B cell (primary cell): ENCODE results near the gene FAM219A. TPM values are rescaled to one million over a fixed set of nuclear protein-coding genes. Genes with fewer than 3 reads are reported as not detected.

ENCODE experiments used
- ATAC-seq: fragments of 200-7000 bp; cut with Tn5 transposase; one replicate; pipeline ENCODE4 v1.10.0; 2021; ENCODE audit warnings: low read depth, mild to moderate bottlenecking, moderate number of reproducible peaks, moderate library complexity
- CTCF ChIA-PET: fragments of 350-600 bp; sonication (Branson Sonifier 250); formaldehyde crosslinking; loops from one replicate; lab custom pipeline; 2021; ENCODE audit warnings: antibody characterized with exemption, inconsistent platforms; lab: Charles Lee
- POLR2A ChIA-PET: fragments of 350-600 bp; sonication (Branson Sonifier 250); formaldehyde crosslinking; loops from one replicate; lab custom pipeline; 2021; ENCODE audit warnings: antibody characterized with exemption; lab: Charles Lee
- DNase-seq: peaks from one replicate; pipeline ENCODE4 v3.0.0; 2013
- H2AFZ ChIP-seq: 2 replicates; pipeline ENCODE4 v1.6.1; 2012; ENCODE audit warnings: mild to moderate bottlenecking, low read depth, low read length; ENCODE audit not compliant: insufficient read depth, poor library complexity, severe bottlenecking
- H3K27ac ChIP-seq, 2 donors: 1 replicate in 1 of 2; 2 replicates in 1 of 2; pipeline ENCODE4 v1.5.1; 2012 to 2013; ENCODE audit warnings: low read length in 2 of 2, mild to moderate bottlenecking in 2 of 2, moderate library complexity in 1 of 2
- H3K27me3 ChIP-seq, 4 experiments: fragments of 200-600 bp in 1 of 4; sonication (generic) in 1 of 4; replicated peaks in 1 of 4; 1 replicate in 2 of 4; 2 replicates in 2 of 4; pipeline versions ENCODE4 v1.6.1 to v1.7.0; 2013 to 2016; ENCODE audit warnings: low read length in 3 of 4, mild to moderate bottlenecking in 2 of 4, mixed read lengths in 1 of 4, moderate library complexity in 1 of 4; ENCODE audit not compliant: insufficient read depth in 4 of 4, control insufficient read depth in 3 of 4; ENCODE audit errors: control extremely low read depth in 1 of 4
- H3K36me3 ChIP-seq, 2 experiments: replicated peaks in 1 of 2; 1 replicate in 1 of 2; 2 replicates in 1 of 2; pipeline versions ENCODE4 v1.6.1 to v1.7.1; 2013; ENCODE audit warnings: low read length in 1 of 2; ENCODE audit not compliant: insufficient read depth in 2 of 2, control insufficient read depth in 1 of 2; ENCODE audit errors: control extremely low read depth in 1 of 2, extremely low read depth in 1 of 2
- H3K4me1 ChIP-seq, 2 donors: fragments of 200-600 bp in 1 of 2; sonication (generic) in 1 of 2; 1 replicate in 1 of 2; 2 replicates in 1 of 2; pipeline versions ENCODE4 v1.5.1 to v1.6.1; 2013 to 2017; ENCODE audit warnings: low read length in 2 of 2; ENCODE audit not compliant: control insufficient read depth in 2 of 2, insufficient read depth in 2 of 2
- H3K4me2 ChIP-seq: replicated peaks from 2 replicates; pipeline ENCODE3; 2012; ENCODE audit warnings: mild to moderate bottlenecking, low read depth, low read length; ENCODE audit not compliant: poor library complexity, severe bottlenecking
- H3K4me3 ChIP-seq, 5 experiments: fragments of 200-600 bp in 1 of 5; sonication (generic) in 1 of 5; 1 replicate in 3 of 5; 2 replicates in 2 of 5; pipeline versions ENCODE4 v1.5.1 to v1.7.0; 2011 to 2016; ENCODE audit warnings: low read length in 4 of 5, mild to moderate bottlenecking in 4 of 5, low read depth in 2 of 5, control low read depth in 1 of 5, moderate library complexity in 1 of 5; ENCODE audit not compliant: insufficient read depth in 1 of 5; ENCODE audit errors: control extremely low read depth in 1 of 5, extremely low read depth in 1 of 5
- H3K79me2 ChIP-seq: fragments of 200-600 bp; sonication (generic); one replicate; pipeline ENCODE4 v1.6.0; 2016; ENCODE audit warnings: low read length; ENCODE audit not compliant: control insufficient read depth, insufficient read depth
- H3K9ac ChIP-seq: fragments of 200-600 bp; sonication (generic); 2 replicates; pipeline ENCODE4 v1.6.1; 2017; ENCODE audit warnings: mild to moderate bottlenecking, low read length, moderate library complexity
- H3K9me3 ChIP-seq, 3 donors: one replicate each; pipeline versions ENCODE4 v1.6.1 to v1.7.1; 2013; ENCODE audit warnings: low read length in 2 of 3; ENCODE audit not compliant: control insufficient read depth in 2 of 3, insufficient read depth in 1 of 3; ENCODE audit errors: control extremely low read depth in 1 of 3
- H4K20me1 ChIP-seq: 2 replicates; pipeline ENCODE4 v1.6.0; 2012; ENCODE audit warnings: mild to moderate bottlenecking, low read length; ENCODE audit not compliant: insufficient read depth, control insufficient read depth, poor library complexity, severe bottlenecking
- H3K27ac Mint-ChIP-seq: one replicate; pipeline ENCODE4 v1.8.0; 2021; ENCODE audit warnings: mixed read lengths
- H3K27me3 Mint-ChIP-seq: one replicate; pipeline ENCODE4 v1.8.0; 2021; ENCODE audit warnings: mixed read lengths
- H3K4me1 Mint-ChIP-seq: one replicate; pipeline ENCODE4 v1.8.0; 2021; ENCODE audit warnings: mixed read lengths
- H3K4me3 Mint-ChIP-seq: one replicate; pipeline ENCODE4 v1.8.0; 2021; ENCODE audit warnings: mixed read lengths
- H3K9me3 Mint-ChIP-seq: one replicate; pipeline ENCODE4 v1.8.0; 2022; ENCODE audit warnings: mixed read lengths; ENCODE audit not compliant: insufficient read depth
- CTCF ChIP-seq: fragments of 200-600 bp; IDR thresholded peaks from one replicate; pipeline ENCODE4 v1.8.0; 2022; ENCODE audit warnings: antibody characterized with exemption, mild to moderate bottlenecking
- EZH2 ChIP-seq: IDR thresholded peaks from 2 replicates; pipeline ENCODE4 v1.6.1; 2012; ENCODE audit warnings: borderline replicate concordance, low read depth, mild to moderate bottlenecking, moderate library complexity, low read length; ENCODE audit not compliant: insufficient read depth, poor library complexity, severe bottlenecking
- WGBS: methylation state at CpG from one replicate; pipeline ENCODE4 v1.1.5; 2013; ENCODE audit warnings: missing lambda C conversion rate; ENCODE audit not compliant: insufficient coverage; 5-methylcytosine and 5-hydroxymethylcytosine counted together
- intact Hi-C: fragments of 100-400 bp; cut with micrococcal nuclease; formaldehyde crosslinking; loops from one replicate; pipeline ENCODE4 v1.10.0; 2022
- polyA plus RNA-seq: library from polyadenylated mRNA; depleted of rRNA; stranded (reverse); fragments of >200 nt; gene quantifications from 2 replicates; pipeline ENCODE4 v1.2.3, GENCODE V29; 2012
- total RNA-seq, 2 donors: library from RNA; stranded (reverse); fragments of 120-200 nt in 1 of 2; gene quantifications; 1 replicate in 1 of 2; 2 replicates in 1 of 2; pipeline versions ENCODE4 v1.2.3 to v1.2.4, GENCODE V29; 2013 to 2022

Gene FAM219A
- total and polyA plus RNA-seq, 2 donors (not counting 1 experiment from before 2014, with no cell fraction given), result 12.9 to 17.3 TPM

GRCh38 chr9:34464571-34464970, 6.2 kb upstream of the FAM219A start:
- Histone ChIP-seq H3K27me3 (peaks cover 0 to 13% (median 6%) of the 10 kb centered on the region in 4 experiments), H3K9me3 (no peaks in the 10 kb centered on the region), H3K4me3 (no peak overlapping the region), H3K4me1 (peaks cover 0 to 3% of the 10 kb centered on the region in 2 donors), H4K20me1 (no peaks in the 10 kb centered on the region), H2AFZ (no peak overlapping the region), H3K9ac (no peak overlapping the region), H3K4me2 (no peak overlapping the region), H3K27ac (no peak overlapping the region), H3K79me2 (no peaks in the 10 kb centered on the region), H3K36me3 (no peaks in the 10 kb centered on the region)
- intact Hi-C loops, result no loop called here
- ATAC-seq (no peak), DNase-seq (no peak)
- H3K4me3 Mint-ChIP-seq, result no peak overlapping the region
- no peak for TF ChIP-seq CTCF
- no peak for TF ChIP-seq EZH2
- no peaks in the 10 kb centered on the region for H3K9me3 Mint-ChIP-seq
- H3K4me1 Mint-ChIP-seq, result peaks cover 3% of the 10 kb centered on the region
- POLR2A ChIA-PET, result no interaction called here
- CTCF ChIA-PET, result interaction anchor here (1.3 kb wide), 1 partner anchor 36 kb away, joined by 5 read pairs; no protein-coding TSS in a partner anchor
- no CpG with 5 or more reads among the region's 2 CpGs for WGBS
- no peak overlapping the region for H3K27ac Mint-ChIP-seq
- peaks cover 33% of the 10 kb centered on the region for H3K27me3 Mint-ChIP-seq

DNA sequence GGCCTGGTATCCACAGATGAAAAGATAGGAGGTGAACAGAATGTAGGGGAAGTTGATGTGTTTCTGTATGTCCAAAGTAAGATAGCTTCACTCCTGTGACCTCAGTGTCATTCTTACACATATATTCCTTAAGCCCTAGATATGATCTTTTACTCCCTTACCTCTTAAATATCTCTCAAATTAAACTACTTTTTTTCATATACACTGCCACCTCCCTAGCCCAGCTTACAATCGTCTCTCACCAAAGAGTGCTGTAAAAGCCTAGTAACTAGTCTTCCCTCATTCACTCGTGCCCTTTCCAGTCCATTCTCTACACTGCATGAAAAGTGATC, 5.5 kb upstream of the FAM219A start:
- H3K4me1 Mint-ChIP-seq, result peaks cover 6% of the 10 kb centered on the region
- no peak for DNase-seq
- Histone ChIP-seq H3K4me2 (no peak overlapping the region), H3K36me3 (no peaks in the 10 kb centered on the region), H3K4me1 (peaks cover 2 to 6% of the 10 kb centered on the region in 2 donors), H3K9me3 (no peaks in the 10 kb centered on the region), H3K27me3 (peaks cover 0 to 13% (median 6%) of the 10 kb centered on the region in 4 experiments), H3K27ac (no peak overlapping the region), H3K79me2 (no peaks in the 10 kb centered on the region), H3K9ac (no peak overlapping the region), H2AFZ (no peak overlapping the region), H4K20me1 (no peaks in the 10 kb centered on the region), H3K4me3 (no peak overlapping the region)
- no peaks in the 10 kb centered on the region for H3K9me3 Mint-ChIP-seq
- peaks cover 31% of the 10 kb centered on the region for H3K27me3 Mint-ChIP-seq
- H3K4me3 Mint-ChIP-seq, result no peak overlapping the region
- TF ChIP-seq EZH2 (no peak), CTCF (no peak)
- ChIA-PET POLR2A (no interaction called here), CTCF (interaction anchor here (1.3 to 1.5 kb wide), 2 partner anchors 36 to 37 kb away, joined by 4 to 5 read pairs; no protein-coding TSS in a partner anchor)
- no peak for ATAC-seq
- intact Hi-C loops, result no loop called here
- H3K27ac Mint-ChIP-seq, result no peak overlapping the region
- WGBS, result 82% methylated on average over 2 of the region's 2 CpGs
